ENCODE data around the gene PSMB5. TPM values are rescaled to one million over a fixed set of nuclear protein-coding genes. Genes with fewer than 3 reads are reported as not detected.

Gene PSMB5
- total RNA-seq, 4 donors from 2014 or later: 135 to 155 (median 145) TPM

DNA sequence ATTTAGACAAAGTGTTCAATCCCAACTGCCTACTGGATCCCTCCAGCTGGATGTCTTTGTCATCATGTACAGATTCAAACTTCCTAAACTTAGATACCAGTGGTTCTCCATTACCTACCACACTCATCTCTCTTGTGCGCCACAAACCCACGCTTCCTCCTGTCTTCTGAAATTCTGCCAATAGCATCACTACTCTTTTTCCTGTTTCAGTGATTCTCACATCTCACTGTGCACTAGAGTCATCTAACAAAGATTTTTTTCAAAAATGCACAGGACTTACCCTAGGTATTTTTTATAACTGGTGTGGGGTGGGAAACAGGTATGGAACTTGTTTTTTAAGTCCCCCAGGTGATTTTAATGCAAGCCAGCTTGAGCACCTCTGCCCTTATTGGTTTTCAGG is 5.9 kb downstream of the PSMB5 start:
- no peak for DNase-seq (ENCODE audit: extremely low spot score)
- H3K4me3 ChIP-seq: no peak overlapping the region
- H3K36me3 ChIP-seq: peaks cover 26 to 90% (median 83%) of the 10 kb centered on the region in 4 donors
- peaks cover 8 to 40% (median 25%) of the 10 kb centered on the region in 4 donors for H3K4me1 ChIP-seq
- H3K9me3 ChIP-seq: no peaks in the 10 kb centered on the region
- whole genome bisulfite sequencing: 62% methylated on average over 2 of the region's 2 CpGs
- intact Hi-C loops (cut with DNase I): no loop called here
- H3K27me3 ChIP-seq: no peaks in the 10 kb centered on the region
- TF ChIP-seq POLR2AphosphoS5 (IDR thresholded peaks at IDR 0.05): no peak
- no peak for TF ChIP-seq CTCF (IDR thresholded peaks at IDR 0.05)
- TF ChIP-seq EP300 (IDR thresholded peaks at IDR 0.05): no peak
- no peak for TF ChIP-seq POLR2A (IDR thresholded peaks at IDR 0.05; ENCODE audit: low read depth)
- no peak overlapping the region for H3K27ac ChIP-seq (replicated peaks in 1 of 4)

DNA sequence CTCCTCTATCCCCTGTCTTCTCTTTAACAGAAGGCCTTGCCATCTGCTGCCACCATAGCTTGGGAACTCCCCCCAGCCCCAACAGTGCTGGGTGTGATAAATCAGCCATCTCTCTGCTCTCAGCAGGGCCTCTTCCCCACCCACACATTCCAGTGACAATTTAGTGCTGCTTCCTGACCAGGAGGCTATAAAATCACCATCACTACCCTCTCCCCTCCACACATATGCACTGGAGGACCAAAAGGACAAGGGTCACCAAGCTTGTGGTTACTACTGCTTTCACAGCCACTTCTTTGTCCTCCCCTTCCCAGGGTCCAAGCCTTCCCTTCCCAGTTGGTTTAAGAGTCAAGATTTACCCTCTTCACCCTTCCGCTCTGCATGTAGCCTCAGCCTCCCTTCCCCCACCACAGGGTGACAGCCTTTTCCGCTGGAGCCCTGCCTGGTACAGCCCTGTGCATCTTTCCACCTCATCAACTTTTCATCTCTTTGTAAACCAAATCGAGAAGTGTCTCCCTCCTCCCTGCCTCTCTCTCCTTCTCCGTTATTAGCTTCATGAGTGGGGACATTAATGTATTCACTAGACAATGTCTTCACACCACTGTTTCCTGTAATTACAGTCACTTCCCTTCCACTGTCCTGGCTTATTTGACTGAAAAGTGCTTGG is 9.4 kb downstream of the PSMB5 start:
- Histone ChIP-seq H3K4me3 (no peak overlapping the region), H3K27me3 (no peaks in the 10 kb centered on the region), H3K27ac (replicated peaks in 1 of 4) (no peak overlapping the region), H3K9me3 (no peaks in the 10 kb centered on the region), H3K36me3 (peaks cover 11 to 59% (median 51%) of the 10 kb centered on the region in 4 donors), H3K4me1 (peaks cover 0 to 22% (median 11%) of the 10 kb centered on the region in 4 donors)
- no peak for TF ChIP-seq POLR2AphosphoS5 (IDR thresholded peaks at IDR 0.05)
- no peak for TF ChIP-seq CTCF (IDR thresholded peaks at IDR 0.05)
- no peak for TF ChIP-seq POLR2A (IDR thresholded peaks at IDR 0.05; ENCODE audit: low read depth)
- no peak for TF ChIP-seq EP300 (IDR thresholded peaks at IDR 0.05)
- WGBS: 55% methylated on average over 4 of the region's 4 CpGs
- no peak for DNase-seq (ENCODE audit: extremely low spot score)
- intact Hi-C loops (cut with DNase I): no loop called here

DNA sequence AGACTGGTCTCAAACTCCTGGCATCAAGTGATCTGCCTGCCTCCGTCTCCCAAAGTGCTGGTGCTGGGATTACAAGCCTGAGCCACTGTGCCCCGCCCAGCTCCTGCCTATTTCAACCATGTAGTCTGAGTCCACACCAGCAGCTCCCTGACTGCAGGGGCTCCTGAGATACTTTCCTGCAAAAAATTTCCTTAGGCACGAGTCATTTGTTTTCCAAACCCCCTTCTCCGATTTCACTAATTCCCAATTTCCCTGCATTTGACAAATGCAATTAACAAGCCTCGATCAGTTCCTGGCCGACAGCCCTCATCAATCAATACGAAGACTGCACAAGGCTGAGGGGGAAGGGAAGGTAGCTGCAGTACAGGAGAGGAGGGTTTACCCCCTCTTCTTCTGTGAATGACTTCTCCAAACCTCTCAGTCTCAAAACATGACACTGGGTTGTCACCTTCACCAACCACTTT is 10.1 kb downstream of the PSMB5 start:
- whole genome bisulfite sequencing: 64% methylated on average over 7 of the region's 7 CpGs
- H3K9me3 ChIP-seq: no peaks in the 10 kb centered on the region
- H3K27me3 ChIP-seq: no peaks in the 10 kb centered on the region
- no peak for DNase-seq (ENCODE audit: extremely low spot score)
- no peak overlapping the region for H3K4me3 ChIP-seq
- TF ChIP-seq POLR2AphosphoS5 (IDR thresholded peaks at IDR 0.05) (no peak), EP300 (IDR thresholded peaks at IDR 0.05) (no peak), POLR2A (IDR thresholded peaks at IDR 0.05; ENCODE audit: low read depth) (no peak), CTCF (IDR thresholded peaks at IDR 0.05) (no peak)
- intact Hi-C loops (cut with DNase I): no loop called here
- peaks cover 11 to 52% (median 45%) of the 10 kb centered on the region in 4 donors for H3K36me3 ChIP-seq
- no peak overlapping the region for H3K27ac ChIP-seq (replicated peaks in 1 of 4)
- H3K4me1 ChIP-seq: peaks cover 0 to 22% (median 11%) of the 10 kb centered on the region in 4 donors

GRCh38 chr14:23023795-23024152 is 10.9 kb downstream of the PSMB5 start:
- intact Hi-C loops (cut with DNase I): no loop called here
- TF ChIP-seq POLR2A (IDR thresholded peaks at IDR 0.05; ENCODE audit: low read depth) (no peak), CTCF (IDR thresholded peaks at IDR 0.05) (no peak), EP300 (IDR thresholded peaks at IDR 0.05) (no peak), POLR2AphosphoS5 (IDR thresholded peaks at IDR 0.05) (no peak)
- Histone ChIP-seq H3K36me3 (peaks cover 11 to 44% (median 36%) of the 10 kb centered on the region in 4 donors), H3K4me3 (no peak overlapping the region), H3K4me1 (peaks cover 0 to 16% (median 6%) of the 10 kb centered on the region in 4 donors), H3K27ac (replicated peaks in 1 of 4) (no peak overlapping the region), H3K9me3 (no peaks in the 10 kb centered on the region), H3K27me3 (no peaks in the 10 kb centered on the region)
- no peak for DNase-seq (ENCODE audit: extremely low spot score)
- WGBS: 90% methylated on average over 2 of the region's 2 CpGs

All from esophagus muscularis mucosa (tissue), 4 donors.